AG08396 (cell line): ENCODE data around the gene FOXP1.

ENCODE experiments used
- DNase-seq: peaks from one replicate; pipeline ENCODE4 v3.0.0; 2012; ENCODE audit warnings: low spot score, mixed read lengths

Gene FOXP1

GRCh38 chr3:71504250-71505036 is 79.1 kb downstream of the FOXP1 start:
- DNase-seq, result peak; percentile 76

DNA sequence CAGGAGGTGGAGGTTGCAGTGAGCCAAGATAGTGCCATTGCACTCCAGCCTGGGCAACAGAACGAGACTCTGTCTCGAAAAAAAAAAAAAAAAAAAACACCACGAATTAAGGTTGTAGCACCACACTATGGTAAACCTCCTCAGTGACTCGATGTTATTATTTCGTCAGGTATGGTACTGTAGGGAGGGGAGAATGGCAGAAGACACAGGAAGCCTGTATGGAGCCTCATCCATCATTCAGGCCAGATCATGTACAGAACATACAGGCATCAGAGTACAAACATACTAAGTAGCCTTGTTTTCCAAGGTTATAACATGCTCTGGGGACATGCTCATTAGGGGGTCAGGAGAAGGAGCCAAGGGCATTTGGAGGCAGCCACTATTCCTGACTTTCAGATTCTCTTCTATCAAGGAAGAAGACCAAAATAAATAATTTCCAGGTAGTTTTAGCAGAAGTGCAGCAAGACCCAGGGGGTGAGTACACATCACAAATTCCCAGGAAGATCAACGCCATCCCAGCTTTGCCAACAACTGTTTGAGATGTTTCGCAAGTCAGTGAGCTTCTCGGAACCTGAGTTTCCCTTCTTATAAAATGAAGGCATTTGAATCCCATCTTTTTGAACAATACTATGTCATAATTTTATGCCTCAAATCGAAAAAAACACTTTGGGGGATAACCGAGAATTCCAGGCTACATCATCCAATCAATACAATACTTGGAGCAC is 79.8 kb downstream of the FOXP1 start:
- DNase-seq, result peak; percentile 39

DNA sequence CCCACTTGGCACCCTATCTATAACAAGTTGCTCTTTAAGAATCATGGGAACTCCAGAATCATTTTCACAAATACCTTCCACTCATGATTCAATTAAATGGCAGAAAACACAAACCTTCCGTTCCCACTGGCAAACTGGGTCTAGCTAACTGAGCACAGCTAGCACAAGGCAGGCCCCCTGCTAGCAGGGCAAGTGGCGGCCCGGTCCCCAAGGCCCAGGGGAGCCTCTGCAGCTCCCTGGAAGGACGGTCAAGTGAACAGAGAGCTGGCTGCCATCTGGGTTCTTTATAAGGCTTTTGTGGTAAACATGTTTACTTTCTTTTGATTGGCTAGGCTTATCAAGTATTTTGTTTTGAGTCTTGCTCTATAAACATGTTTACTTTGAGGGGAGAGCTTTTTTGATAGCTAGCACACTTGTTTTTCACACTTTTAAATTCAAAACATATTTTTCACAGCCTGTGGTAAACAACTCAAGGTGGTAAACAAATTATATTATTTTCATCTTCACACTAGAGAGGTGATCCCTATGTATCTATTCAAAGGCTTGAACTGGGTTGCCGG is 81.4 kb downstream of the FOXP1 start:
- DNase-seq, result no peak

DNA sequence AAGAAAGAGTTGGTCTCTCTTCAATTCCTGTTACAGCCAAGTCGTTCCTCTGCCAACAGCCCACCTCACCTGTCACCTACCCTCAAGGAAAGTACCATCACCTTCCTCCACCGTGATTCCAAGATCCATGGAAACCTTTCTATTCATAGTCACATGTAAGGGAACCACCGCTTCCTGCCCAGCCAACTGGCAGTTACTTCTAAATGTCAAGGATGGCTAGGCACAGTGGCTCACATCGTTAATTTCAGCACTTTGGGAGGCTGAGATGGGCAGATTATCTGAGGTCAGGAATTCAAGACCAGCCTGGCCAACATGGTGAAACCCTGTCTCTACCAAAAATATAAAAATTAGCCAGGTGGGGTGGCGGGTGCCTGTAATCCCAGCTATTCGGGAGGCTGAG is 82.8 kb downstream of the FOXP1 start:
- no peak for DNase-seq

- no peak for DNase-seq
Measured at GRCh38 chr3:71499227-71499876, 84.2 kb downstream of the FOXP1 start.

DNA sequence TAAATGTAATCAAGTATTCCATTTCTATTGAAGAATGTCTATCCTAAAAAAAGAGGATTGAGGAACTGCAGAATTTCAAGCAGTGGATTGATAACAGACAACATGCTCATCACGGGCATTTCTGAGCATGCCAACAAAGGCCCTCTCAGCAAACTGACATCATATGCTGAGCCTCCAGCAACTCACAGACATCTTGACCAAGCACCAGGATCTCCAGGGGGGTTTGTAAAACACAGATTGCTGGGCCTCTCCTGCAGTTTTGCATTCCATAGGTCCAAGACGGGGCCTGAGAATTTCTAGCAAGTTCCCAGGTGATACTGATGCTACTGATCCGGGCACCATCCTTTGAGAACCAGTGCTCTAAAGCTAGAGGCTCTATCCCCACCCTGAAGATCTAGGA is 85.0 kb downstream of the FOXP1 start:
- DNase-seq, result no peak

GRCh38 chr3:71497971-71498444 is 85.5 kb downstream of the FOXP1 start:
- no peak for DNase-seq

GRCh38 chr3:71497367-71497897 is 86.1 kb downstream of the FOXP1 start:
- no peak for DNase-seq

DNA sequence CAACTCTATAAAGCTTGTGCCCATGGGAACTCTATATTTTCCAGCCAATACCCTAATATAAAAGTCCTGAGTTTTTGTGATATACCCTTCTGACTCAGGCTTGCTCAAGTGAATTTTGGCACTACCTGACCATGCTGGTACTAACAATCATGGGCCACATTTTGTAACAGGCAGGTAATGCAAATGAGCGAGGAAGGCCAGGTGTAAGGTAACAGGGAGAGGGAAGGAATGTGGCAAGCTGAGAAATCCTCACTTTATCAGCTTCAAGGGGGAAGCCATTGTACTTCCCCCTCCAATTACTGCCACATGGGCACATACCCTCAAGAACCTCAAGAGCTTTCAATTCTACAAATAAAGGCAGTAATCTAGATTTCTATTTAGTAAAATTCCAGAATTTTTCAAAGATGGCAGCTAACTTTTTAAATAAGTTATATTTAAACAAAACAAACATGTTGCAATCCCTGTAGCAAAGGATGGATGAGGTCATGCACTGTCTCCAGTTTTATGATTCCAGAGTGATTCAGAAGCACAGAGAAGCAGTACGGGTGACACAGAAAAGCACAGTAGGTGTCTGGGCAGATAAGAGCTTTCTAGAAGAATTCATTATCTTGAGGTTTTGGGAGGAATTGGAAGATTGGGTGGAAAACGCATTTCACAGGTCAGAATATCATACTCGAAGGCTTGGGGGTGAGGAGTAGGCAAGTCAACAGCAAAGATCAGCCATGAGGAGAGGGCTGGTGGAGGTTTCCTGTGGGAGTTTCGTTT is 87.6 kb downstream of the FOXP1 start:
- peak; percentile 50 for DNase-seq

GRCh38 chr3:71494212-71494611 is 89.3 kb downstream of the FOXP1 start:
- DNase-seq, result no peak

GRCh38 chr3:71492974-71493771 is 90.4 kb downstream of the FOXP1 start:
- DNase-seq, result no peak

- no peak for DNase-seq
Measured at GRCh38 chr3:71492566-71492965, 91.0 kb downstream of the FOXP1 start.

GRCh38 chr3:71491154-71491752 is 92.3 kb downstream of the FOXP1 start:
- DNase-seq, result no peak

- no peak for DNase-seq
Measured at GRCh38 chr3:71490692-71491091, 92.8 kb downstream of the FOXP1 start.

DNA sequence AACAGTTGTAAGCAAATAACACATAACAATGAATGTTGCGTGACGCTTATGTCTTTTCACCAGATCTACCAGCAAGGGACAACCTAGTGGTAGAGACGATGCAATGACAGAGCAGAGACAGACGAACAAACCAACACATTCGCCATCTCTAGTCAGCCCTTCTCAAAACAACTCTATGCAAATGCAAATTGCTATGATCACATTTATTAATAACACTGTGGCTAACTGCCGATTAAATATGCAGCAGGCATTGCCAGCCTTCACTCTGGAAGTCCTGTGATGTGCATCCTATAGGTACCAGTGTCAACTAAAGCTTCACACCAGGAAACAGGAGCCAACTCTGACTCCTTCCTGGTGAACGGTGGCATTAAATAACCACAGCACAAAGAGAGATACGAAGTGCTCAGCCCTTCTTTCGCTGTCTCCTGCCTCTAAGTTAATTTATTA is 94.2 kb downstream of the FOXP1 start:
- no peak for DNase-seq

DNA sequence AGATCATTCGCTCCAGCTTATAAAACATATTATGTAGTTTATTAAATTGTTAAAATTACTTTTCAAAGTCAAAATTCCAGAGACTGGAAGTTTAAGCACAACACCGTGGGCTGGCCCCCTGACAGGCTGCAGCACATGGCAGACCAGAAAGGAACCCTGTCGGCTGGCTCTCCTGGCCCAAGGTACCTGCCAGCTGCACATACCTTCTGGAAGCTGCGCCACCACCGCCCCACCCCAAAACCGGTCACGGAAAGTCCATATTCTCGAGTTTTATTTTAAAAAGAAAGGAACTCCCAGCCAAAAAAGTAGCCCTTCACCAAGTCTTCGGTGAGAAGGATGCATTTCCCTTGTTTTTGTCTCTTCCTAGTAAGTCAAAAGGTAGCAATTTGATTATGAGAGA is 94.6 kb downstream of the FOXP1 start:
- no peak for DNase-seq

DNA sequence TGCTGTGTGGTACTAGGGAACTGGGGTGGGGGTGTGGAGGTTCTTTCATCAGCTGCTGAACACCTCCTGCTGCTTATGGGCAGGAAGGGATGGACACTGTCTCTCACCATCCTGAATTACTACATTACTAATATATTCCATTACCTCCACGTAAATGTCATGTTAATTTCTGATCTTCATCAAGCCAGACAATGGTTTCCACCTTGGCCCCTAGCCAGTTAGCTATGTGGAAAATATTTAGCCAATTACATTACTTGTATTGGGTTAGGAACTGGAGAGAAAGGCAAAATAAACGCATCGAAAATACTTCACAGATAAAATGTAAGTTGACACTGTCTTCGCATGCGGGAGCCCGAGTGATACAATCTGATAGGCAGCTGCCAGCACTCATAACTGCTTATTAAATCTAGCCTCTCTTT is 95.1 kb downstream of the FOXP1 start:
- DNase-seq, result no peak

GRCh38 chr3:71487418-71487817 is 96.1 kb downstream of the FOXP1 start:
- no peak for DNase-seq

- no peak for DNase-seq
Measured at GRCh38 chr3:71486831-71487230, 96.7 kb downstream of the FOXP1 start.

DNA sequence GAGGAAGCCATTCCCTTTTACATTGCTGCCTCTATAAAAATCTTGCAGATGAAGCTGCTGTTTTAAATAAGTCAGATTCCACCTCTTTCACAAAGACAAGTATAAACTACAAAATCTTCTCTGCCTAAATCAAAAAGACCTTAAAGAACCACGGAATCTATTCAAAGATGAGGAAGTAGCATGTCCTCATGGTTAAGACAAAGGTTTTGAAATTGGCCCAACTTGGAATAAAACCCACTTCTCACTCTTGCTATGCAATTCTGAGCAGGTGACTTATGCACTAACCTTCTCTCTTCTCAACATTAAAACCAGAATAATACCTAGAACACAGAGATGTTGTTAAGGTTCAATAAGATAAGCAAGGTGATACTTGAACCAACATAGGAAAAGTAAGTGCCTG is 97.6 kb downstream of the FOXP1 start:
- DNase-seq, result no peak
